Measurements from ENCODE around the gene CNN2.

- no peak for TF ChIP-seq CTCF (IDR thresholded peaks at IDR 0.05)
- TF ChIP-seq POLR2A (IDR thresholded peaks at IDR 0.05): no peak
Observed at GRCh38 chr19:1057176-1057855, 30.9 kb downstream of the CNN2 start.
